Common myeloid progenitor, CD34-positive (primary cell): ENCODE measurements around the gene UBE2E2.

Experiments used
- CTCF ChIA-PET: fragments of 350-600 bp; sonication (Branson Sonifier 250); formaldehyde crosslinking; loops from one replicate; lab custom pipeline; 2021; ENCODE audit warnings: antibody characterized with exemption; lab: Charles Lee
- POLR2A ChIA-PET: fragments of 350-600 bp; sonication (Branson Sonifier 250); formaldehyde crosslinking; loops from one replicate; lab custom pipeline; 2021; ENCODE audit warnings: antibody characterized with exemption; lab: Charles Lee
- DNase-seq, 3 donors: peaks; one replicate each; pipeline versions ENCODE4 v3.0.0 to v3.0.0-alpha.2; 2013
- H3K27ac ChIP-seq, 2 experiments: 1 replicate in 1 of 2; 2 replicates in 1 of 2; pipeline ENCODE4 v1.7.0; 2013; ENCODE audit warnings: inconsistent platforms in 2 of 2, low read length in 2 of 2, mild to moderate bottlenecking in 2 of 2, low read depth in 1 of 2, moderate library complexity in 1 of 2; ENCODE audit not compliant: severe bottlenecking in 2 of 2, insufficient read depth in 1 of 2, poor library complexity in 1 of 2
- H3K27me3 ChIP-seq, 5 experiments: replicated peaks in 2 of 5; 1 replicate in 3 of 5; 2 replicates in 2 of 5; pipeline versions ENCODE4 v1.6.1 to v1.7.0; 2013; ENCODE audit warnings: low read length in 4 of 5, mild to moderate bottlenecking in 2 of 5, moderate library complexity in 2 of 5, inconsistent platforms in 1 of 5; ENCODE audit not compliant: insufficient read depth in 5 of 5, control insufficient read depth in 4 of 5
- H3K36me3 ChIP-seq, 4 experiments: 1 replicate in 2 of 4; 2 replicates in 2 of 4; pipeline versions ENCODE4 v1.6.1 to v1.7.0; 2013; ENCODE audit warnings: low read length in 3 of 4, control low read depth in 1 of 4, mild to moderate bottlenecking in 1 of 4; ENCODE audit not compliant: control insufficient read depth in 4 of 4, insufficient read depth in 4 of 4
- H3K4me1 ChIP-seq, 4 experiments: 1 replicate in 3 of 4; 2 replicates in 1 of 4; pipeline versions ENCODE4 v1.6.1 to v1.7.1; 2013; ENCODE audit warnings: low read length in 3 of 4, mild to moderate bottlenecking in 3 of 4, control low read depth in 1 of 4, inconsistent platforms in 1 of 4, moderate library complexity in 1 of 4; ENCODE audit not compliant: control insufficient read depth in 4 of 4, insufficient read depth in 4 of 4; ENCODE audit errors: control extremely low read depth in 1 of 4
- H3K4me3 ChIP-seq, 7 experiments: 1 replicate in 4 of 7; 2 replicates in 3 of 7; pipeline versions ENCODE4 v1.5.1 to v1.7.0; 2013; ENCODE audit warnings: mild to moderate bottlenecking in 7 of 7, low read length in 6 of 7, moderate library complexity in 6 of 7, inconsistent platforms in 2 of 7, low read depth in 2 of 7, control low read depth in 1 of 7; ENCODE audit not compliant: insufficient read depth in 4 of 7, control insufficient read depth in 1 of 7; ENCODE audit errors: extremely low read depth in 1 of 7
- H3K9me3 ChIP-seq, 5 experiments: 1 replicate in 4 of 5; 2 replicates in 1 of 5; pipeline versions ENCODE4 v1.6.1 to v1.7.1; 2013; ENCODE audit warnings: low read length in 4 of 5, mild to moderate bottlenecking in 2 of 5, inconsistent platforms in 1 of 5, low read depth in 1 of 5, moderate library complexity in 1 of 5; ENCODE audit not compliant: control insufficient read depth in 4 of 5, insufficient read depth in 2 of 5; ENCODE audit errors: control extremely low read depth in 1 of 5
- WGBS: methylation state at CpG from one replicate; pipeline ENCODE4 v1.1.5; 2013; ENCODE audit not compliant: insufficient coverage; 5-methylcytosine and 5-hydroxymethylcytosine counted together

Gene UBE2E2

DNA sequence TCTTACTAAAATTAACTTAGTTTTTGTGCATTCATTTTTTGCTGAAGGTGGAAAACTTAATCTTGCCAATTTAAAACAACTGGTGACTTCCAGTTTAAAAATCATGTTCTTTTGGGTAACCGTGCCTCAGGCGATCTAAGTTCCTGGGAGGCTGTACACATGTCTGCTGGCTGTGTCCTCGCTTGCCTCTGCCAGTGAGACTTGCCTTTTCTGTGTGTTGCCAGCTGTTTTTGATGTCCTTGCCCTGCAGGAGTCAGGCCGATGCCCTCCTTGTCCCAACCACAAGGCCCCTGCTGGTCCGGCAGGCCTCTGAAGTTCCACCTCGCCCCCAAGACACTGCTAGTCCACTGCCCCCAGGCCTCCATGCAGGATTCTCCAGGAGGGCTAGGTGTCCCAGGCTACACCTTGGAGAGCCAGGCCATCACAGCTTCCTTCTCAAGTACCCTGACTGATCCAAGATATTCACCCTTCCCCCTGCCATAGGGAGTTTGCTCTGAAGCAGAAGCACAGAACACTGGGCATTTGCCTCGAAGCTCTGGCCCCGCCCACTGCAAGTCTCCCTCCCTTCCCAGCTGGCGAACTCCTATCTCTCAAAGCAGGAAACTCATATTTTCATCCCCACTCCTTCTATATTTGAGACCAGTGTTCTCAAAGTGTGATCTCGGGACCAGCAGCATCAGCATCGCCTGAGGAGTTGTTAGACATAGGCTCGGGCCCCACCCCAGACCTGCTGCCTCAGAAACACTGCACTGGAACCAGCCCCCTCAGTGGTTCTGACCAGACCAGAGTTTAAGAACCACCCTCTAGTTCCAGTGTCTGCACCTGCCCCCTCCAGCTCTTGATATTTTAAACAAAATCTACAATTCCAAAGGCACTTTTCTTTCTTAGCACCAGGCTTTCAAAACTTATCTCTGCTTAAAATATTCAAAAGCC lies 416.8 kb downstream of the UBE2E2 start:
- Histone ChIP-seq H3K4me3 (no peak overlapping the region), H3K4me1 (no peaks in the 10 kb centered on the region), H3K27me3 (no peaks in the 10 kb centered on the region), H3K27ac (no peak overlapping the region), H3K9me3 (peaks cover 0 to 15% (median 8%) of the 10 kb centered on the region in 5 experiments), H3K36me3 (no peaks in the 10 kb centered on the region)
- CTCF ChIA-PET: interaction anchor here (0.9 kb wide), 1 partner anchor 29 kb away, joined by 3 read pairs; no protein-coding TSS in a partner anchor
- DNase-seq: no peak
- POLR2A ChIA-PET: no interaction called here
- 88% methylated on average over 10 of the region's 12 CpGs for WGBS

DNA sequence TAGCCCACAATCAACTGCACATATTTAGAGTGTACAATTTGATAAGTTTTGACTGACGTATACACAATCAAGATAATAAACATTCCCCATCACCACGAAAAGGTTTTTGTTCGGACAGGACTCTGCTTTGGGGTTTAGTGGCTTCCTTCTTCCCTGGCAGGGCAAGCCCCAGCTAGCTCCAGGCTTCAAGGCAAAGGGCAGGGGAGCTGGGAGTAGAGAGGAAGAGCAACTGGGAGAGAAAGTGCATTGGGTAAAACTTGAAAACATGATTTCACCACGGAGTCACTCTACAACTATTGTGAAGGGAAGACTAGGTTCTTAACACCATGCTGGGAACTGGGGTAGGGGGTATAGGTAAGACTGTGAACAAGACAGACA lies 417.5 kb downstream of the UBE2E2 start:
- H3K36me3 ChIP-seq: no peaks in the 10 kb centered on the region
- no peak for DNase-seq
- H3K27ac ChIP-seq: no peak overlapping the region
- no peaks in the 10 kb centered on the region for H3K4me1 ChIP-seq
- H3K27me3 ChIP-seq: no peaks in the 10 kb centered on the region
- WGBS: 100% methylated on average over 1 of the region's 4 CpGs
- H3K4me3 ChIP-seq: no peak overlapping the region
- peaks cover 0 to 21% (median 12%) of the 10 kb centered on the region in 5 experiments for H3K9me3 ChIP-seq
- ChIA-PET POLR2A (no interaction called here), CTCF (no interaction called here)

DNA sequence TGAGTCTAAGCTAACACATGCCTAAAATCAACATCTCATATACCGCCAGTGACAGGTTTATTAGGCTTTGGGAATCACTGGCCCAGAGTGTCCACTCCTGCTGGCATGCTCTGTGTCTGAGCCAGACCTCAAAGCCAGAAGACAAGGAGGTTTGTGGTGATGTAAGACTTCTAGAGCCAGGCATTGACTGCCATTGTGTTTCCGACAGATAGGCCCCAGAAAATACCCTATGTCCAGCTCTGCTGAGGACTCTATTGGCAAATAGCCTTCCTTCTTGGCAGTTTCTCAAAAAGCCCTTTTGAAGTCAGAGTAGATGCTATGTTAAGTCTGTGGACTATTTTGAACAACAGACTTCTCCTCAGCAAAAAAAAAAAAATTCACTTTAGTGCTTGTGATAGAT lies 420.7 kb downstream of the UBE2E2 start:
- 100% methylated on average over 1 of the region's 2 CpGs for WGBS
- DNase-seq: no peak
- Histone ChIP-seq H3K27me3 (no peaks in the 10 kb centered on the region), H3K9me3 (peaks cover 0 to 23% (median 13%) of the 10 kb centered on the region in 5 experiments), H3K36me3 (no peaks in the 10 kb centered on the region), H3K4me1 (no peaks in the 10 kb centered on the region), H3K4me3 (no peak overlapping the region), H3K27ac (no peak overlapping the region)
- POLR2A ChIA-PET: no interaction called here
- CTCF ChIA-PET: no interaction called here

DNA sequence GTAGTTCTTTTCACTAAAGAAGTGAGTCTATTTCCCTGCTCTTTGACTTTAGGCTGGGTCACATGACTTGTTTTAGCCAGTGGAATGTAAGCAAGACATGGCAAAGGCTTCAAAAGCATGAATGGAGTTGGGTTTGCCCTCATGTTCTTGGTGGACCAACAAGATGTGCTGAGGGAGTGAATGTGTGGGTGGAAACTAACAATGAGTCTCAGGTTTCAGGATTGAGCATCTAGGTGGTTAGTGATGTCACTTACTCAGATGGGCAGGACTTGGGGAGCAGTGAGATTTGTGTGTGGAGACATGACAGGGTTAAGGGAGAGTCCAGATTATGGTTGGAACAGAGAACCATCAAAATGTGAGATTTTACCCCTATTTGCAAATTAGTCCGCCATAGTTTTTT lies 421.2 kb downstream of the UBE2E2 start:
- Histone ChIP-seq H3K9me3 (peaks cover 0 to 23% (median 13%) of the 10 kb centered on the region in 5 experiments), H3K27me3 (no peaks in the 10 kb centered on the region), H3K36me3 (no peaks in the 10 kb centered on the region), H3K4me1 (peaks cover 0 to 4% (median 0%) of the 10 kb centered on the region in 4 experiments), H3K4me3 (no peak overlapping the region), H3K27ac (no peak overlapping the region)
- DNase-seq: no peak
- CTCF ChIA-PET: no interaction called here
- POLR2A ChIA-PET: no interaction called here
- 45% methylated on average over 1 of the region's 1 CpG for WGBS

DNA sequence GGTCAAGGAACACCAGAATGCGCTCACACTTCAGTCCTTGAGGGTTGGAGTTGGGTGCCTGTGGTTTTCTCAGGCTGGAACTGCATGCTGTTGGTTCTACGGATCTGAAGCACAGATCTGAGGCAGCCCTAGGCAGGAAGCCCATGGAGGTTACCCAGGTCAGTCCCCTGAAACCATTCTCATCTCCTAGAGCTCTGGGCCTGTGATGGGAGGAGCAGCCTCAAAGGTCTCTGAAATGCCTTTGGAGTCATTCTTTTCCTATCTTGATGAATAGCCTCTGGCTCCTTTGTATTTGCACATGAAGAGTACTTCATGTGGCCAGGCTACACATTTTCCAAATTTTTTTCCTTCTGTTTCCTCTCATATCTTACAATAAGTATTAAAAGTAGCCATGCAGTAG lies 423.3 kb downstream of the UBE2E2 start:
- no peaks in the 10 kb centered on the region for H3K27me3 ChIP-seq
- no peak overlapping the region for H3K27ac ChIP-seq
- no peak for DNase-seq
- ChIA-PET CTCF (no interaction called here), POLR2A (no interaction called here)
- WGBS: 100% methylated on average over 2 of the region's 2 CpGs
- H3K4me3 ChIP-seq: no peak overlapping the region
- no peaks in the 10 kb centered on the region for H3K36me3 ChIP-seq
- peaks cover 0 to 7% (median 0%) of the 10 kb centered on the region in 4 experiments for H3K4me1 ChIP-seq
- peaks cover 0 to 23% (median 13%) of the 10 kb centered on the region in 5 experiments for H3K9me3 ChIP-seq

DNA sequence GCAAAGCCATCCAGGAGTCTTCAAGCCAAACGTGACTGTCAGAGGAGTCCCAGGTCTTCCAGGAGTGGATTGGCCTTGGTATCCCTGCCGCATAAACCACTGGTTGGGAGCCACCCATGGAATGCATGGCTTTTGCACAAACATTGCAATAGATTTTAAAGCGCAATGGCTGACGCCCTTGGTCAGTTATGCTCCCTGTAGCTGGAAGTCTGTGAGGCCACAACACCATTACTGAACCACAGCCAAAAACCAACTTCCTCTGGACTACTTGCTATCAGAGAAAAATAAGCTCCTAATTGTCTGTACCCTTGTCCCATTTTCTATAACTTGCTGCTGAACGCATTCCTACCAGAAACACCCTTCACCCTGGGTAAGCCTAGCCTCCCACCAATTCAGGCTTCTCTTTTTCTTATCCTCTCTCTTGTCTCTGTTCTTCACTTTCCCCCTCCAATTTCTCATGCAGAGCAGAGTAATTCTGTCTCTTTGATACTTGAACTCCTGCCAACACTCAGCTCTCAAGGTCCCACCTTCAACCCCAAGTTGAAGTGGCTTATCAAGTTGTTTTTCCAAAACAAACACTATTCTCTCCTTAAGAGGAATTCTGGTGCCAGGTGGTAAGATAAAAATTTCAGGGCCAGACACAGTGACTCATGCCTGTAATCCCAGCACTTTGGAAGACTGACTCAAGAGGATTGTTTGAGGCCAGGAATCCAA lies 426.2 kb downstream of the UBE2E2 start:
- WGBS: 97% methylated on average over 5 of the region's 5 CpGs

More for the DNA sequence above, 426.2 kb downstream of the UBE2E2 start:
- POLR2A ChIA-PET: no interaction called here
- H3K27ac ChIP-seq: no peak overlapping the region
- CTCF ChIA-PET: interaction anchor here (1.0 kb wide), 1 partner anchor 29 kb away, joined by 3 read pairs; no protein-coding TSS in a partner anchor
- H3K4me1 ChIP-seq: peaks cover 0 to 7% (median 0%) of the 10 kb centered on the region in 4 experiments
- DNase-seq: no peak
- H3K36me3 ChIP-seq: no peaks in the 10 kb centered on the region
- no peaks in the 10 kb centered on the region for H3K27me3 ChIP-seq
- peaks cover 0 to 16% (median 11%) of the 10 kb centered on the region in 5 experiments for H3K9me3 ChIP-seq
- H3K4me3 ChIP-seq: no peak overlapping the region
